ENCODE data around the gene PPARGC1A.

PPARGC1A gene

DNA sequence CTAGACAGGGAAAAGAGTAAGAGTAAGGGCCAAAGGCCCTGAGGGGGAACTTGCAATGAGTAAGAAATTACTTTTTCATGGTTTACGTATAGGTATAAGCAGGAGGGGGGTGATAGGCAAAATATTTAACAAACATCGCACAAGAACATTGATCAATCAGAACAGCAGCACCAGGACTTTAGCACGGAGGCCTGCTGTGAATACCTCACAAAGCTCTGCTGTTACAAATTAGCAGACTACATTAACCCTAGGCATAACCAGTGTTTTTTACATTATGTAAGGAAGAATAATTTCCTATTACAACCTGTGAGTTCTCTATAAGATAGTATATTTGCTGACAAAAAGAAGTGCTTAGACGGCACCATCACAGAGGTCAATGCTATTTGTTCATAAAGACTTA lies 44.9 kb downstream of the PPARGC1A start:
- no peak for DNase-seq (ENCODE audit: low spot score)

DNA sequence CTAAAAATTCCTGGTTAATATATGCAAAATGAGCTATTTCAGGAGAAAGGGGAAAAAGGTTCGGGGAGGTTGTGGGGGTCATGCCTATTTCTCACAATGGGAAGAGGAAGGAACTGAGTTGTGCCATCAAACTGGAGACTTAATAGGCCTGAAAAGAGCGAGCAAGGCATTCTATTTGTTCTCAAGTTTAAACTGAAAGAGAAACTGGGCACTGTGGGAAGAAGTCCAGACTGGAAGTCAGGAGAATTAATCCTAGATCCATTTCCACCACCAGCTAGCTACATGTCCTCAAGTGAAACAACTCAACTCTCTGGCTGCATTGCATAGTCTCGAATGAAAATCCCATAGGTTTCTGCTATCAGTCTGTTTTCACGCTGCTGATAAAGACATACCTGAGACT lies 50.6 kb downstream of the PPARGC1A start:
- DNase-seq (ENCODE audit: low spot score): no peak

DNA sequence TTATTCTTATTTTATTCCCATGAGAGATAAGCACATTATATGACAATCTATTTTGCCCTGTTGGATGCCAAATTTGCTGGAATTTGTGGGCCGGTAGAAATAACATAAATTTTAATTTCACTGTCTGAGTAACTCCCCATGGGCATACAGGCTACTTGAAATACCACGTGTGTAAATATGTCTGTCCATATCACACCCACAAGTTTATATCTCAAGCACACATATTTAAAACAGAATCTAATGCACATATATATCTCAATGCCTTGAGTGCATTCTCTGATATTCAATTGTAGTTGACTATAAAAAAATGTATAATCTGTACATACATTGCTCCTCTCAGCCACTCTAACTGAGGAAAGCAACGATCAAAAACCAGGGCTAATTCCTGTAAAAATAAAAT lies 51.2 kb downstream of the PPARGC1A start:
- DNase-seq (ENCODE audit: low spot score): no peak

GRCh38 chr4:23838131-23838530 lies 51.7 kb downstream of the PPARGC1A start:
- DNase-seq (ENCODE audit: low spot score): no peak

DNA sequence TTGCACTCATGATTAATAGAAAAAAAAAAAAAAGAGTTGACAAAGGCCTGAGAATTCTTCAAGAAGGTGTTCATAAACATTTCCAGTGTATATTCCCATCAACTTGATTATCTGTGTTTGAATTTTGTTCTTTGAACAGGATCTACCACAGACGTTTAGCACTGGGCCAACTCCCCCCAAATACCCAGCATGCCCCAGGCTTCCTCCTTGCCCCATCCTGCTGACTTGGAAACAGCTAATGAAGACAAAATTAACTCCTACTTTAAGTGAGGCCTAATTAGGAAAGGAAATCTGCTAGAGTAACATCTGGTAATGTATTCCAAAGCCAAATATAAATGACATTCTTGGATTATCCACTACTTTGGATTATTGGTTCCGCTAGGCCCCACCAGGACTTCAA lies 52.5 kb downstream of the PPARGC1A start:
- no peak for DNase-seq (ENCODE audit: low spot score)

DNA sequence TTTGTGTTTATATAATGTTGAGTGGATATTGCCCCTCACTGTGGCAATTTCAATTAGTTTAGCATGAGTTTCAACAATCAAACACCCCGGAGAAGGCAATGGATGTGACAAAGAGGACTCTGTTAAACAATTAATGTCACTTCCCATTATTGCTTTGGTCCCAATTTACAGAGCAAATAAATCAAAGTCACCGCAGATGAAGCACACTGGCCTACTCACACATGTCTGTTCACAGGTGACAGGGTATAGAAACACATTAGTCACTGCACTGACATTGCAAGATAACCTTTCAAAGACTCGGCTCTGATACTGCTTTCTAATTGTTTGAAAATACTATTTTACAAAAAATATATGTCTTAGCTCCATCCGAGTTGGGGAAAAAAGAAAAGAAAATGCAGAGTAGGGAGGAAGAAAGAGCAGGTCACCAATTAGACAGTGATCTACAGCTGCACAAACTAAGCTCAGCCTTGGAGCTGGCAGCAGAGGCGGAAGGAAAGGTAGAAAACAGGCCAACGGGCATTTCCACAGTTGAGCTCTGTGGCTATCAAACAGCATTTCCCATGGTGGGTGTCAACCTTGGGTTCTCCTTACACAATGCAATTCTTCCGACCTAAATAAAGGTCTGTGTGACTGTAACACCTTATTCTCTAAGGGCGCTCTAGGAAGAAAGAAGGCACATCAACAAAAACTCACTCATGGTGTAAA lies 53.9 kb downstream of the PPARGC1A start:
- no peak for DNase-seq (ENCODE audit: low spot score)

GRCh38 chr4:23828779-23829178 lies 61.1 kb downstream of the PPARGC1A start:
- DNase-seq (ENCODE audit: low spot score): no peak

DNA sequence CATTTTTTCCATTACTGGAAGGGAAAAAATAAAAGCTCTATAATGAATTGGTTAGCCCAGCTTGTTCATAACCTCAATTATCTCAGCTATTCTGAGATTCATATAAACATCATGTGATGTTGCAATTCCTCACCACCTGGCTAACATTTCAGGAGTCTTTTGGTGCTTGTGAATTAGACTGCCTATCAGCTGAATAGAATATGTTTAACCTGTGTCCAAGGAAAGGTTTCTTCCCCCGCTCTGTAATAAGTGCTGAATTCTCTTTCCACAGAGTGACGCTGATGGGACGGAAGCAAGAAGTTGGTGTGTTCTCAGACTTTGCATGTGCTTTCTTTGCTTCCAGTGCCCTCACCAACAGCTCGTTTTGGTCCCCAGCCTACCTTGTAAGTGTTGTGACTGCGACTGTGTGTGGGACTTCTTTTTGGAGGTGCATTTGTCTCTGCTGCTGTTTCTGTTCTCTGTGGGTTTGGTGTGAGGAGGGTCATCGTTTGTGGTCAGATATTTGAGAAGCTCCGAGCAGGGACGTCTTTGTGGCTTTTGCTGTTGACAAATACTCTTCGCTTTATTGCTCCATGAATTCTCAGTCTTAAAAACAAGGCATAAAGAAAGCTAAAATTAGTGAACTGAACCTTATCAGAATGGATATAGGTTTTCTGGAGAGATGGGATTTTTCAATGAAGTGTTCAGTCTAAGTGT lies 61.7 kb downstream of the PPARGC1A start:
- no peak for DNase-seq (ENCODE audit: low spot score)

DNA sequence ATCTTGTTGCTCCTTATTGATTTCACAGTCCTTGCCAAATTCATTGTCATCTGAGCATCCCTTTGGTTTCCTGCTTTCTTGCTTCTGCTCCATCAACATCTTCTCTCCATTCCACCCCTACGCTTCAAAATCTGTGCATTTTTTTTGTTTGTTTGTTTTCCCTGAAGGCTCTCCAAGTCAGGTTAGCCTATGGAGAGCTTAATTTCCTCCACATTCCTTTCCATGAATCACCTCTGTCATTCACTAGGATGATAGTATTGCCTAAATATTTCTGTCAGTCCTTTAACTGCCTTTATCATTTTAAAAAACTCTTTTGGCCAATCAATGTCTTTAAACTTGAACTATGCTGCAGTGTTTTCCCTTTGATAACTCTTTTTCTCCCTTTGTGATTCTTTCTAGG lies 67.7 kb downstream of the PPARGC1A start:
- DNase-seq (ENCODE audit: low spot score): no peak

DNA sequence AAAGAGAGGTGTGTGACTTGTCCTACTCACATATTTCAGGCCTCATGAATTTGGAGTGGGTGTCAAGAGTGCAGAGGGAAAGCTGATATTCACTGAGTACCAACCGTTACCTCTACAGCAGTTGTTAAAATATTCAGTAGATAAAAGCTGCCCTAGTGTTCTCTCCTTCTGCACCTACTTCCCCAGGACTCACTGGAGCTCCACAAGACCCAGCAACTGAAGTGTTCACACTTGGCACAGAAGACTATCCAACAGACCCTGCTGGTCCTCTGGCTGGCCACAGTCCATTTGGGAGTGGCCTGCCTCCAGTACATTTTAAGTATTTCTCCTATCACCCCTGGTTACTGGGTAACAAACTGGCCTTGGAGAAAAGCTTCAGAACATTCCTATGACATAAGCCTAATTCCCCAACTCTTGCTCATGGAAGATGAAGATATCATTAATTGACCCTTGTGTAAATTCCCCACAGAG lies 70.8 kb downstream of the PPARGC1A start:
- no peak for DNase-seq (ENCODE audit: low spot score)

DNA sequence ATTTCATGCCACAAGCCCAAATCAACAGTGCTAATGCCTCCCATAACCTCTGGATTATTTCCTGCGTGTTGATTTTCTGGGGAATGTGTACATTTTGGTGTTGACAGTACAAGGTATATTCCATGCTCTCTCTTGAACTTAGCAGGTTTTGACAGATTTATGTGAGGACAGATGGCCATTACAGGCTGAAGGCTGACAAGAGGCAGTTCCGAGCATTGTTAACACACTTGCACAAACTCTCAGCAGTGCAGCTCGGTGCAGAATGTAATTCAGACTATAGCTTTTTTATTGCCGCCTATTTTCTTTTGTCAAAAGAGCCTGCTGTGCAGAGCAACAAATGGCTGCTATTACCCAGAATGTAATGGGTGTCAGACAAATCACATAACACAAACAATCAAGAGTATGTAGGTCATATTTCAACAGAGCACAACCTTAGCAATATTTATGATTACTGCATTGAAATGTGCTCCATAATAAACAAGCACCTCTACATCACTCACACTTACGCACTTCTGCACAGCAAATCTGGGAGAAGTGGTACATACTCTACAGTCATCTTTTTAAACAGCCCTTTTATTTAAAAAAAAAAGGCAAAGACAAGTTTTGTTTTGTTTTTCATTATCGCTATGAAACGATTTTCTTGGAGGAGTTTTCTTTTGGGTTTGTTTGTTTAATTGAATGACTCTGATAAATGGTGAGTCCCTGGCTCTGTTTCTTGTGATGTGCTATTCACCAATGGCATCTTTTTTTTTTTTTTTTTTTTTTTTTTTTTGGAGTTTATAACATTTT lies 71.6 kb downstream of the PPARGC1A start:
- no peak for DNase-seq (ENCODE audit: low spot score)

GRCh38 chr4:23814996-23815660 lies 74.7 kb downstream of the PPARGC1A start:
- DNase-seq (ENCODE audit: low spot score): no peak

DNA sequence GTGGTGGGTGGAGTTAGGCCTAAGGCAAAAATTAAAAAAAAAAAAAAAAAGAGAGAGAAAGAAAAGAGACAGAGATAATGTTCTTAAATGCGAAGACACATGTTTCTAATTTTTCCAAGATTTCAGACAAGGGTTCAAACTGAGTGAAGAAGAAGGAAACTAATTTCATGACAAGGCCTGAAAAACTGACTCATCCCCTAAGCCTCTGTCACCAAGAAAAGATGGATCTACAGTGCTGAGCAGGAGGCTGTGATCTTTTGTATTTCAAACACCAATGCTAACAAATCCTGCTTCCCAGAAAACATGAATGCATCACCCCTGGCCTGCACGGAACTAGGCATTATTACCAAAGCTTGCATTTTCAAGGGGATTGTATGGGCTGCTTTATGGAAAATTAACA lies 75.3 kb downstream of the PPARGC1A start:
- DNase-seq (ENCODE audit: low spot score): no peak

DNA sequence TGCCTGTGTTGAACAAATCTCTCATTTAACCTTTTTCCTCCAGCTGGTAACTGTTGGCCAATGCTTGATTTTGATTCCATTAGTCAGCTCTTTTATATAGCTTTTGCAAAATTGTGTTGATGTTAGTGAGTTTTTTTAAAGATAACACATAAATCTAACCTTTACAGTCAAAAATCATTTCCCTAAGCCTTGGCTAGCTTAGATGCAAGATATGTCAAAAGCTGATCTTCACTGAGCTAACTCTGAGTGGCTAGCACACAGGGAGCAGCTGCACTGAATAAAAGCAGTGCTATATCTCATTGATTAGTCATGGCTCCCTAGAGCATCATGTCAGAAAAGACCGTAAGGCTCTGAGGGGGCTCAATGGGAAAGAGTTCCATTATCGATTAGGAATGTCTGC lies 78.7 kb downstream of the PPARGC1A start:
- DNase-seq (ENCODE audit: low spot score): no peak

GRCh38 chr4:23805450-23805851 lies 84.4 kb downstream of the PPARGC1A start:
- no peak for DNase-seq (ENCODE audit: low spot score)

DNA sequence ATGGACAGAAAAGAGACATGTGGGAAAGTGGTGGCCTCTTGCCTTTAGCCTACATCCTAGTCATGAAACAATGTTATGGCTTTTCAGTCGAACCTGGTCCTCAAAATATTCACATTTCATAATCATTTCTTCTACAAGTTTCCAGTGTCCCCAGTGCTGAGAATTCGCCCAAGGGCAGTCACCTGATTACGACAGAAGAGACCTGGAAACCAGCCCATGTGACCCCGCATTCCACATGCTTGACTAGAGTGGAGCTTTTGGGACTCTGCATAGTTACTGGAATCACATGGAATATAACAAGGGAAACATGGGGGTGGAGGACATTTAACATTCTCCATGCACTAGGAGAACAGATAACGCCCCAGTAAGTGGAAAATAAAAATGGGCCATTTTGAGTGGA lies 100.1 kb downstream of the PPARGC1A start:
- no peak for DNase-seq (ENCODE audit: low spot score)

DNA sequence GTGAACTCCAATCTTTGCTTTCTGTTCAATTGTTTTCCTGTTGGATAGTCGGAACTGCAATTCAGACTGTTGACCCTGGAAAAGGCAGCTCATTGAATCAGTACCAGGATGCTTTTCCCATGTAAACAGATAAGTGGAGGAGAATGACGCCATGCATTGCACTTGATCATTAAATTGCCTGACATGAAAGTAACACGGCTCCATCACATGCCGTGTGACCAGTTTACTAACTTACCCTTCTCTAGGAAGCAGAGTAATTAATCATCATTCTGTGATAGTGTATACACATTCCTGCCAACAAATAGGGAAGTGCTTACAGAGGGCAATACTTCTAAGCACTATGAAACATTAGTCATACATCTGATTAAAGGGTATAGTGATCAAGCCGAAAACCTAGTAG lies 101.4 kb downstream of the PPARGC1A start:
- DNase-seq (ENCODE audit: low spot score): no peak

GRCh38 chr4:23788027-23788426 lies 101.8 kb downstream of the PPARGC1A start:
- DNase-seq (ENCODE audit: low spot score): no peak

- DNase-seq (ENCODE audit: low spot score): no peak
These were observed 106.9 kb downstream of the PPARGC1A start for GRCh38 chr4:23782778-23783437.

- no peak for DNase-seq (ENCODE audit: low spot score)
These were observed 110.0 kb downstream of the PPARGC1A start for GRCh38 chr4:23779839-23780238.

DNA sequence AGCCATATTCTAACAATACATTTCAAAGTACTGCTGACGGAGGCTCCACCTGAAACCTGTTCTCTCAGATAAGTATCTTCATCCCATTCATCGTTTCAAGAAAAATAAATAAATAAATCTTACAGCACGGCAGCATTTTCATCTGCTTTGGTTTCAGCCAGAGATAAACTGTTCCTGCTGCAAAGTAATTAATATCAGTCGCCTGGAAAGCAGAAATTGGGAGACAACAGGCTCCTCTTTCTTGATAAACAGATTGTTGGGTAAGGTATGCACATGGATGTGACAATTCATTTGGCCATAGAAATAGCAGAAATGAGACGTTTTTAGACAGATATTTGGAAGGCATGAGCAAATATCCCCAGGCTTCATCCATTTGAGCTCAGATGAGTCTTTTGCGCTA lies 110.4 kb downstream of the PPARGC1A start:
- no peak for DNase-seq (ENCODE audit: low spot score)

DNA sequence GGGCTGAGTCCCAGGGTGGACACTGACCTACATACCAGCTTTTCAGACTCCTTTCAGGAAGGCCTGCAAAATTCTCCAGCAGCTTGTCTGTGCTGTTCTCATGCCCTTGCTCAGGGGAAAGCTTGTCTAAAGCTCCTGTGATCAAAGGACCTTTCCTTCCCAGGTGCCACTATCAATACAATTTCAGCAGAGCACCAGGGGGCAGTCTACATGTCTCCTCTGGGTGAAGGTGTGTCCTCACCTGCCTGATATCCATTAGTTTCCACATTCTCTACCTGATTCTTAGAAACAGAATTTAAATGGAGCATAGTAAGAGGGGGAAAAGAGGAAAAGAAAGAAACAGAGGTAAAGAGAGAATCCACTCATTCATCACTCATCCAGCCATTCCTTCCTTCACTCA lies 114.2 kb downstream of the PPARGC1A start:
- DNase-seq (ENCODE audit: low spot score): no peak

All from hematopoietic multipotent progenitor cell treated with erythropoietin and hydrocortisone succinate and interleukin-3 and kit ligand, for 15 days (in vitro differentiated cells).